Liver (tissue), 2 donors: ENCODE data around the gene AMOTL1.

Experiments
- TF ChIP-seq, protein P1 (sequence below): fragments of 150-350 bp; IDR thresholded peaks from 2 replicates; pipeline ENCODE4 v1.5.1; 2017; ENCODE audit warnings: improper control_type of control experiment, low read depth, low read length; ENCODE audit not compliant: missing input control
- TF ChIP-seq, protein P2 (sequence below): IDR thresholded peaks from 2 replicates; pipeline ENCODE4 v1.6.1; 2016; ENCODE audit warnings: antibody characterized with exemption, mild to moderate bottlenecking
- TF ChIP-seq, protein P3 (sequence below): IDR thresholded peaks from 2 replicates; pipeline ENCODE4 v1.6.1; 2016; ENCODE audit warnings: antibody characterized with exemption
- TF ChIP-seq, protein P4 (sequence below): IDR thresholded peaks from 2 replicates; pipeline ENCODE4 v1.6.1; 2016; ENCODE audit warnings: antibody characterized with exemption
- donor health status: healthy.

DNA sequence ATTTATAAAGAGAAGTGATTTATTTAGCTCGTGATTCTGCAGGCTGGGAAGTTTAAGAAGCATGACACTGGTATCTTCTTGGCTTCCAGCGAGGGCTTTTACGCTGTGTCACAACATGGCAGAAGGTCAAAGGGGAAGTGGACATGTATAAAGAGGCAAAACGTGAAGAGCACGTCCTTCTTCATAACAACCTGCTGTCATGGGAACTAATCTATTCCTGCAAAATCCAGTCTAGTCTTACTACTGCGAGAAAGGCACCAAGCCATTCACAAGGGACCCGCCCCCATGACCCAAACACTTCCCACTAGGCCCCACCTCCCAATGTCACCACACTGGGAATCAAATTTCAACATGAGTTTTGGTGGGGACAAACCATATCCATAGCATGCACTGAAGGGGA lies 58.3 kb downstream of the AMOTL1 start:
- TF ChIP-seq, protein P1, sequence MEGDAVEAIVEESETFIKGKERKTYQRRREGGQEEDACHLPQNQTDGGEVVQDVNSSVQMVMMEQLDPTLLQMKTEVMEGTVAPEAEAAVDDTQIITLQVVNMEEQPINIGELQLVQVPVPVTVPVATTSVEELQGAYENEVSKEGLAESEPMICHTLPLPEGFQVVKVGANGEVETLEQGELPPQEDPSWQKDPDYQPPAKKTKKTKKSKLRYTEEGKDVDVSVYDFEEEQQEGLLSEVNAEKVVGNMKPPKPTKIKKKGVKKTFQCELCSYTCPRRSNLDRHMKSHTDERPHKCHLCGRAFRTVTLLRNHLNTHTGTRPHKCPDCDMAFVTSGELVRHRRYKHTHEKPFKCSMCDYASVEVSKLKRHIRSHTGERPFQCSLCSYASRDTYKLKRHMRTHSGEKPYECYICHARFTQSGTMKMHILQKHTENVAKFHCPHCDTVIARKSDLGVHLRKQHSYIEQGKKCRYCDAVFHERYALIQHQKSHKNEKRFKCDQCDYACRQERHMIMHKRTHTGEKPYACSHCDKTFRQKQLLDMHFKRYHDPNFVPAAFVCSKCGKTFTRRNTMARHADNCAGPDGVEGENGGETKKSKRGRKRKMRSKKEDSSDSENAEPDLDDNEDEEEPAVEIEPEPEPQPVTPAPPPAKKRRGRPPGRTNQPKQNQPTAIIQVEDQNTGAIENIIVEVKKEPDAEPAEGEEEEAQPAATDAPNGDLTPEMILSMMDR = no peak
- TF ChIP-seq, protein P2, sequence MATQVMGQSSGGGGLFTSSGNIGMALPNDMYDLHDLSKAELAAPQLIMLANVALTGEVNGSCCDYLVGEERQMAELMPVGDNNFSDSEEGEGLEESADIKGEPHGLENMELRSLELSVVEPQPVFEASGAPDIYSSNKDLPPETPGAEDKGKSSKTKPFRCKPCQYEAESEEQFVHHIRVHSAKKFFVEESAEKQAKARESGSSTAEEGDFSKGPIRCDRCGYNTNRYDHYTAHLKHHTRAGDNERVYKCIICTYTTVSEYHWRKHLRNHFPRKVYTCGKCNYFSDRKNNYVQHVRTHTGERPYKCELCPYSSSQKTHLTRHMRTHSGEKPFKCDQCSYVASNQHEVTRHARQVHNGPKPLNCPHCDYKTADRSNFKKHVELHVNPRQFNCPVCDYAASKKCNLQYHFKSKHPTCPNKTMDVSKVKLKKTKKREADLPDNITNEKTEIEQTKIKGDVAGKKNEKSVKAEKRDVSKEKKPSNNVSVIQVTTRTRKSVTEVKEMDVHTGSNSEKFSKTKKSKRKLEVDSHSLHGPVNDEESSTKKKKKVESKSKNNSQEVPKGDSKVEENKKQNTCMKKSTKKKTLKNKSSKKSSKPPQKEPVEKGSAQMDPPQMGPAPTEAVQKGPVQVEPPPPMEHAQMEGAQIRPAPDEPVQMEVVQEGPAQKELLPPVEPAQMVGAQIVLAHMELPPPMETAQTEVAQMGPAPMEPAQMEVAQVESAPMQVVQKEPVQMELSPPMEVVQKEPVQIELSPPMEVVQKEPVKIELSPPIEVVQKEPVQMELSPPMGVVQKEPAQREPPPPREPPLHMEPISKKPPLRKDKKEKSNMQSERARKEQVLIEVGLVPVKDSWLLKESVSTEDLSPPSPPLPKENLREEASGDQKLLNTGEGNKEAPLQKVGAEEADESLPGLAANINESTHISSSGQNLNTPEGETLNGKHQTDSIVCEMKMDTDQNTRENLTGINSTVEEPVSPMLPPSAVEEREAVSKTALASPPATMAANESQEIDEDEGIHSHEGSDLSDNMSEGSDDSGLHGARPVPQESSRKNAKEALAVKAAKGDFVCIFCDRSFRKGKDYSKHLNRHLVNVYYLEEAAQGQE = no peak
- TF ChIP-seq, protein P3, sequence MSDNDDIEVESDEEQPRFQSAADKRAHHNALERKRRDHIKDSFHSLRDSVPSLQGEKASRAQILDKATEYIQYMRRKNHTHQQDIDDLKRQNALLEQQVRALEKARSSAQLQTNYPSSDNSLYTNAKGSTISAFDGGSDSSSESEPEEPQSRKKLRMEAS = no peak
- TF ChIP-seq, protein P4, sequence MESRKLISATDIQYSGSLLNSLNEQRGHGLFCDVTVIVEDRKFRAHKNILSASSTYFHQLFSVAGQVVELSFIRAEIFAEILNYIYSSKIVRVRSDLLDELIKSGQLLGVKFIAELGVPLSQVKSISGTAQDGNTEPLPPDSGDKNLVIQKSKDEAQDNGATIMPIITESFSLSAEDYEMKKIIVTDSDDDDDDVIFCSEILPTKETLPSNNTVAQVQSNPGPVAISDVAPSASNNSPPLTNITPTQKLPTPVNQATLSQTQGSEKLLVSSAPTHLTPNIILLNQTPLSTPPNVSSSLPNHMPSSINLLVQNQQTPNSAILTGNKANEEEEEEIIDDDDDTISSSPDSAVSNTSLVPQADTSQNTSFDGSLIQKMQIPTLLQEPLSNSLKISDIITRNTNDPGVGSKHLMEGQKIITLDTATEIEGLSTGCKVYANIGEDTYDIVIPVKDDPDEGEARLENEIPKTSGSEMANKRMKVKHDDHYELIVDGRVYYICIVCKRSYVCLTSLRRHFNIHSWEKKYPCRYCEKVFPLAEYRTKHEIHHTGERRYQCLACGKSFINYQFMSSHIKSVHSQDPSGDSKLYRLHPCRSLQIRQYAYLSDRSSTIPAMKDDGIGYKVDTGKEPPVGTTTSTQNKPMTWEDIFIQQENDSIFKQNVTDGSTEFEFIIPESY = no peak
